ENCODE data around the gene C19orf12. TPM values are rescaled to one million over a fixed set of nuclear protein-coding genes. Genes with fewer than 3 reads are reported as not detected.

C19orf12 gene
- total RNA-seq, 2 experiments from 2014 or later = 7.7 TPM

- Histone ChIP-seq H3K27ac (ENCODE audit: low read depth in 1 of 2, low read length in 2 of 2) (peak overlapping the region; percentile 60 to 85), H3K9me3 (ENCODE audit: control insufficient read depth in 1 of 2, insufficient read depth in 1 of 2, low read length in 2 of 2) (no peaks in the 10 kb centered on the region), H3K4me3 (ENCODE audit: low read length) (peak overlapping the region; percentile 97), H3K27me3 (ENCODE audit: control insufficient read depth in 1 of 2, insufficient read depth in 2 of 2, low read length in 2 of 2) (no peaks in the 10 kb centered on the region), H3K36me3 (ENCODE audit: insufficient read depth, low read length) (peaks cover 13% of the 10 kb centered on the region), H3K4me1 (ENCODE audit: insufficient read depth, low read length) (peaks cover 82% of the 10 kb centered on the region)
- peak in 3 of 14 experiments; percentile 30 to 46 (median 40) for DNase-seq
- Mint-ChIP-seq H3K4me1 (ENCODE audit: low read depth) (peaks cover 82% of the 10 kb centered on the region), H3K36me3 (ENCODE audit: low read depth) (peaks cover 54% of the 10 kb centered on the region), H3K9me3 (no peaks in the 10 kb centered on the region), H3K4me3 (peak overlapping the region; percentile 93), H3K27me3 (no peaks in the 10 kb centered on the region), H3K27ac (peak overlapping the region; percentile 98)
- no peak for TF ChIP-seq CTCF (IDR thresholded peaks at IDR 0.05)
- ChIA-PET POLR2A (interaction anchor here (1.0 to 5.7 kb wide), 7 partner anchors 9 to 63 kb away, joined by 3 to 104 read pairs (median 25); partner anchors contain the start of genes C19orf12 and POP4), CTCF (interaction anchor here (0.7 to 5.5 kb wide), 8 partner anchors 8 to 63 kb away, joined by 3 to 33 read pairs (median 11); partner anchors contain the start of gene POP4)
- intact Hi-C loops (cut with DNase I, micrococcal nuclease) = loop anchor here (1.0 to 10.0 kb wide), 4 partner anchors 11 to 1874 kb away; partner anchors contain the start of gene CCNE1 (in 1 of the 2)
- ATAC-seq (ENCODE audit: poor library complexity) = no peak
Measured at GRCh38 chr19:29668746-29669609, 46.1 kb downstream of the C19orf12 start.

GRCh38 chr19:29667901-29668341 is 47.1 kb downstream of the C19orf12 start:
- ChIA-PET POLR2A (interaction anchor here (0.7 to 5.7 kb wide), 12 partner anchors 10 to 274 kb away, joined by 3 to 104 read pairs (median 5); partner anchors contain the start of genes C19orf12, POP4 and URI1), CTCF (interaction anchor here (0.6 to 5.5 kb wide), 12 partner anchors 9 to 62 kb away, joined by 3 to 33 read pairs (median 6); partner anchors contain the start of genes C19orf12 and POP4)
- Mint-ChIP-seq H3K36me3 (ENCODE audit: low read depth) (peaks cover 43% of the 10 kb centered on the region), H3K27ac (peak overlapping the region; percentile 98), H3K27me3 (no peaks in the 10 kb centered on the region), H3K4me3 (peak overlapping the region; percentile 93), H3K4me1 (ENCODE audit: low read depth) (peaks cover 79% of the 10 kb centered on the region), H3K9me3 (no peaks in the 10 kb centered on the region)
- Histone ChIP-seq H3K9me3 (ENCODE audit: control insufficient read depth in 1 of 2, insufficient read depth in 1 of 2, low read length in 2 of 2) (no peaks in the 10 kb centered on the region), H3K27ac (ENCODE audit: low read depth in 1 of 2, low read length in 2 of 2) (peak overlapping the region; percentile 67 to 85), H3K27me3 (ENCODE audit: control insufficient read depth in 1 of 2, insufficient read depth in 2 of 2, low read length in 2 of 2) (no peaks in the 10 kb centered on the region), H3K36me3 (ENCODE audit: insufficient read depth, low read length) (peaks cover 9% of the 10 kb centered on the region), H3K4me1 (ENCODE audit: insufficient read depth, low read length) (peaks cover 71% of the 10 kb centered on the region), H3K4me3 (ENCODE audit: low read length) (peak overlapping the region; percentile 97)
- intact Hi-C loops (cut with DNase I, micrococcal nuclease) = loop anchor here (1.0 to 10.0 kb wide), 4 partner anchors 12 to 1873 kb away; partner anchors contain the start of gene CCNE1 (in 1 of the 2)
- peak; percentile 54 for ATAC-seq (ENCODE audit: poor library complexity)
- DNase-seq = peak; percentile 50 to 88 (median 66)
- TF ChIP-seq CTCF (IDR thresholded peaks at IDR 0.05) = peak; percentile 34

- POLR2A ChIA-PET = interaction anchor here (0.7 to 5.7 kb wide), 11 partner anchors 11 to 170 kb away, joined by 3 to 104 read pairs (median 6); partner anchors contain the start of genes C19orf12 and POP4
- H3K27ac ChIP-seq (ENCODE audit: low read depth in 1 of 2, low read length in 2 of 2) = peak overlapping the region; percentile 67 to 85
- CTCF ChIA-PET = interaction anchor here (0.6 to 5.5 kb wide), 11 partner anchors 10 to 61 kb away, joined by 3 to 33 read pairs (median 7); partner anchors contain the start of genes C19orf12 and POP4
- Mint-ChIP-seq H3K36me3 (ENCODE audit: low read depth) (peaks cover 39% of the 10 kb centered on the region), H3K4me3 (peak overlapping the region; percentile 93), H3K9me3 (no peaks in the 10 kb centered on the region), H3K4me1 (ENCODE audit: low read depth) (peaks cover 79% of the 10 kb centered on the region), H3K27me3 (no peaks in the 10 kb centered on the region), H3K27ac (peak overlapping the region; percentile 98)
- no peaks in the 10 kb centered on the region for H3K9me3 ChIP-seq (ENCODE audit: control insufficient read depth in 1 of 2, insufficient read depth in 1 of 2, low read length in 2 of 2)
- H3K36me3 ChIP-seq (ENCODE audit: insufficient read depth, low read length) = peaks cover 9% of the 10 kb centered on the region
- no peak for TF ChIP-seq CTCF (IDR thresholded peaks at IDR 0.05)
- no peaks in the 10 kb centered on the region for H3K27me3 ChIP-seq (ENCODE audit: control insufficient read depth in 1 of 2, insufficient read depth in 2 of 2, low read length in 2 of 2)
- DNase-seq (peak in 1 of 14 experiments; percentile 27), ATAC-seq (ENCODE audit: poor library complexity) (no peak)
- intact Hi-C loops (cut with DNase I, micrococcal nuclease) = loop anchor here in 1 of 2 experiments (5.0 to 10.0 kb wide), 2 partner anchors 145 to 1873 kb away; partner anchors contain the start of gene CCNE1
- peak overlapping the region; percentile 97 for H3K4me3 ChIP-seq (ENCODE audit: low read length)
- peaks cover 66% of the 10 kb centered on the region for H3K4me1 ChIP-seq (ENCODE audit: insufficient read depth, low read length)
Measured at GRCh38 chr19:29667387-29667783, 47.7 kb downstream of the C19orf12 start.

Data from CD4-positive, alpha-beta T cell (primary cell).